OCI-M2 (cell line): ENCODE measurements around the gene RALGAPB.

Experiments
- DNase-seq: peaks from one replicate; lab custom pipeline; 2025; ENCODE audit not compliant: unreplicated experiment; lab: John Stamatoyannopoulos, UW

The RALGAPB gene

DNA sequence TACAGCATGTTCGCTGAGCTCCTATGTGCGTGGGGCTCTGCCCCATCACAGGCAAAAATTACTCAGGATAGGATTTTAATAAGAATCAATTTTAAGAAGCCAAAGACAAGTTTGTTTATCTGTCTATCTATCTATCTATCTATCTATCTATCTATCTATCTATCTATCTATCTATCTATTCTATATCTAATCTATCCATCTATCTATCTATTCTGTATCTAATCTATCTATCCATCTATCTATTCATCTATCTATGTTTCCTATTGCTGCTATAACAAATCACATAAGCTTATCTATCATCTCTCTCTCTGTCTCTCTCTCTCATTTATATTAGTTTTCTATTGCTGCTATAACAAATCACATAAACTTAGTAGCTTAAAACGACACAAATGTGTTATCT lies 130.6 kb downstream of the RALGAPB start:
- no peak for DNase-seq

DNA sequence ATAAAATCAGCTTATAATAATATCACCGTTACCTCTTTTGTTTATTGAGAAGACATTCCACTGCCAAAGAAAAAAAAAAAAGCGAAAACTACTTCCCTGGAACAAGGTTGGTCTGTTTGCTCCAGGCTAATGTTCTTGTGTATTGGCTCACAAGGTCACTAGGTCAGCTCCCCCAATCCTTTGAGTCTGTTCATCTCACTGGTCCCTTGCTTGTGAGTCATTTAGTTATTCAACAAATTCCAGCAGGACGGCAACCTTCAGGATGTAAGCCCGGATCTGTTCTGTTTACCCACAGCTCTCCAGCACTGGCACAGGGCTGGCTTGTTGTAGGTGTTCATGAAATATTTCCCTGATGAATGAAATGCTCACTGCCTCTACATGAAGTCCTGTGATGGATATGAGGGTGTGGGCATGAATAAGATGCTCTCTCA lies 132.2 kb downstream of the RALGAPB start:
- no peak for DNase-seq

DNA sequence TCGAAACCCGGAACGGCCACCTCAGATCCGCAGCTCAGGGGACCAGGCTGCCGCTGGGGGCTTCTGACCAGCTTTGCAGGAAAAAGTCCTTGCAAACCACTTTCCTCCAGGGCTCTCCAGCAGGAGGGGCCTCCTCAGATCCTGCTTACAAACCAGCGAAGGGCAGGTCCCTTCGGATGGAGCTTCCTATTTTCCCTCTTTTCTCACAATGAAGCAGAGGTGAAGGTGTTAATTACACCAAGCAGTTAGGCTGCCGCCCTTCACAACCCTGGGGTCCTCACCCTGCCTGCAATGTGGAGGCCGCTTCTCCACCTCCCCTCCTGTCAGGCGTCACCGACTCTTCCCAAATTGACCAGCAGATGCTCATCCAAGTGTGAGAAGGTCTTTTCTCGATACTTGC lies 134.7 kb downstream of the RALGAPB start:
- no peak for DNase-seq

DNA sequence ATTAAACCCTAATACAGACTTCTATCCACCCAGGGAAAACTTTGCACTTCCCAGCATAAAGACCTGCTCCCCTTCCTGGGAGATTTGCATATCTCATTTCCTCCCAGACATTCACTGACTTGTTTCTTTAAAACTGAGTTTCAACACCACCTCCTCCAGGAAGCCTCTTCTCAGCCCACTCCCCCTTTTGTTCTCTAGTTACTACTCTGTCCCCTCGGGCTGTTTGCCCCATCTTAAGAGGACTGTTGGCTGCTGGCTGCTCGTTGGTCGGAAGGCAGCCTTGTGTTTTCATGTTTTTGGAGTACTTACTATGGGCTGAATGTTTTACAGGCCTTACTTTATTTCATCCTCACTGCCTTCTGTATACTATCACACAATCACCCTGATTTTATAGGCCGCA lies 135.5 kb downstream of the RALGAPB start:
- DNase-seq: no peak

GRCh38 chr20:38609815-38610214 lies 137.2 kb downstream of the RALGAPB start:
- DNase-seq: no peak

DNA sequence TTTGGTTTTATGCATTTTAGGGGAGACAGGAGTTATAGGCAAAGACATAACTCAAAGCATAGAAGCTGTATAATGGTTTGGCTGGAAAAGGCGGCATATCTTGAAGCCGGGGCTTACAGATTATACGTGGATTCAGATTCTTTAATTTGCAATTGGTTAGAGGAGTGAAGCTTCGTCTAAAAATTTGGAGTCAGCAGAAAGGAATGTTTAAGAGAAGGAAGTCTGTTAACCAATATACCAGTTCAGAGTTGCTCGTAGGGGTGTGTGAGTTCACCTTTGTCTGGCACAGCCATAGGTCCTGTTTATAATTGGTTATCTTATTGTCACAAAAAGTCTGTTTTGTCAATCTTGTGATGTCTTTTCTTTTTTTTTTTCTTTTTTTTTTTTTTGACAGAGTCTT lies 137.9 kb downstream of the RALGAPB start:
- DNase-seq: no peak

GRCh38 chr20:38612751-38613515 lies 140.3 kb downstream of the RALGAPB start:
- DNase-seq: no peak

- DNase-seq: no peak
These were observed 142.6 kb downstream of the RALGAPB start for GRCh38 chr20:38615283-38615682.

- DNase-seq: no peak
These were observed 143.8 kb downstream of the RALGAPB start for GRCh38 chr20:38616457-38616856.

GRCh38 chr20:38617011-38617829 lies 144.6 kb downstream of the RALGAPB start:
- no peak for DNase-seq

DNA sequence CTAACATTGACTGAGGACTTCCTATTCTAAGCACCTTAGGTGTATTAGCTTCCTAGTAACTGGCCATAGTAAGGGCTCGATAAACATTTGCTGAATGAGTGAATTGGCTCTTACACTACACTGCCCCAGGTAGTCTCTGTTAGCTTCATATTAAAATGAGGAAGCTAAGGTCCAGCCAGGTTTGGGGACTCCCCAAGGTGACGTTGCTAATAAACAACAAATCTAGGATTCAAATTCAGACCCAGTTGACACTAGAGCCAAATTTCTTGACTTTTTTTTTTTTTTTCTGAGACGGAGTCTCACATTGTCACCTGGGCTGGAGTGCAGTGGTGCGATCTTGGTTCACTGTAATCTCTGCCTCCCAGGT lies 145.2 kb downstream of the RALGAPB start:
- DNase-seq: no peak

- no peak for DNase-seq
These were observed 147.8 kb downstream of the RALGAPB start for GRCh38 chr20:38620441-38620840.

DNA sequence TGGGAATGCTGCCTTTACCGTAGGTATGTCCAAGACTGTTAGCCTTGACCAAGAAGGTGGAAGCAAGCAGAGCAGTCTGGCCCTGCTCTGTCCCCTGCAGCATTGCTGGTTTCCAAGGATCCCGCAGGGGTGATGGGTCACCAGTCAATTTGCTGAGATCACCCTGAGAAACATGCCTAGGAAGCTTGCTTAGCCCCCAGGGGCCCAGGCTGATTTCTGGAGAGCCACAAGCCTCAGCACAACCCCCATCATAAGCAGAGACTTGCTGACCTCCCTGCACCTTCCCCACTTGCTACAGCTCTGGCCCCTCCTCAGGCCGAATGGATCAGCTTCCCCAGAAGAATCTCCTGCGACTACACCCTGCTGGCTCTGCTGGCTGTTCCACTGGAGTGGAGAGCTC lies 150.4 kb downstream of the RALGAPB start:
- DNase-seq: no peak

GRCh38 chr20:38624084-38624483 lies 151.4 kb downstream of the RALGAPB start:
- DNase-seq: no peak

DNA sequence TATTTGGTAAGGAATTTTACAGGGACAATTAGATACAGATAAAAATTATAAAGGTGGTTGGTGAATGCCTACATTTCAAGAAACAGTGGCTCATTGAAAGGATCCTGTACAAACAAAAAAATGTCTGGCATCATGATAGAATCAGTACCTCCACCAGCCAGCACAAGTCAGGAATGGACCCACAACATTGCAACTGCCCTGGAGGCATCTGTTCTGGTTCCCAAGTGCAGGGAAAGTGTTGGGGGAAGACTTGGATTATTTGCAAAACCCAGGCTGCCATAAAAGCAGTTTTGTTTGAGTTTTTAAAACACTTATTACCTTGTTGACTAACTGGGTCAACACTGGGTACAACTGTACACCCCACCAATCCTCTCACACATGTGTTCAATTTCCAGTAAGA lies 153.3 kb downstream of the RALGAPB start:
- DNase-seq: no peak

DNA sequence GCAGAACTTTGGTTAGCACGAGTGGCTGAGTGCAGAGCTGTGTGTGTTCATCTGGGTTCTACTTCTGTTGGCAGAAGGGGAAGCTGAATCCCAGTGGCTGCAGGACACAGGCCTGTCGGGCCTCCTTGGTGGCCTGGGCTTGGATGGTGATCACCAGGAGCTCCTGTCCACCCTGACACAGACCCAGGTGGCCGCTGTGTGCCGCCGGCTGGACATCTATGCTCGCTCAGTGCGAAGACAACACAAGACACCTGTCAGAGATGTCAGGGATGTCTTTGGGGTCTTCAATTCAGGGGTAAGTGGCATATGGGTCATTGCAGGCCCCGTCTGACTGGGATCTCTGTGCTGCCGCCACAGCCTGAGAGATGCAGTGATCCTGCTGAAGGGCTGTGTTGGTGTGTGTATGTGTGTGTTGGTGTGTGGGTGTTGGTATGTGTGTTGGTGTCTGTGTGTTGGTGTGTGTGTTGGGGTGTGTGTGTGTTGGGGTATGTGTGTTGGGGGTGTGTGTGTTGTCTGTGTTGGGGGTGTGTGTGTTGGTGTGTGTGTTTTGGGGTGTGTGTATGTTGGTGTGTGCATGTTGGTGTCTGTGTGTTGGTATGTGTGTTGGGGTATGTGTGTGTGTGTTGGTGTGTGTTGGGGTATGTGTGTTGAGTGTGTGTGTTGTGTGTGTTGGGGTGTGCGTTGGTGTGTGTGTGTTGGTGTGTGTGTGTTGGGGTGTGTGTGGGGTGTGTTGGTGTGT lies 154.4 kb downstream of the RALGAPB start:
- DNase-seq: no peak
